ENCODE measurements around the gene MEX3B. TPM values are rescaled to one million over a fixed set of nuclear protein-coding genes. Genes with fewer than 3 reads are reported as not detected.

Gene MEX3B
- under 1 TPM; 0.33 to 0.40 TPM for total RNA-seq

DNA sequence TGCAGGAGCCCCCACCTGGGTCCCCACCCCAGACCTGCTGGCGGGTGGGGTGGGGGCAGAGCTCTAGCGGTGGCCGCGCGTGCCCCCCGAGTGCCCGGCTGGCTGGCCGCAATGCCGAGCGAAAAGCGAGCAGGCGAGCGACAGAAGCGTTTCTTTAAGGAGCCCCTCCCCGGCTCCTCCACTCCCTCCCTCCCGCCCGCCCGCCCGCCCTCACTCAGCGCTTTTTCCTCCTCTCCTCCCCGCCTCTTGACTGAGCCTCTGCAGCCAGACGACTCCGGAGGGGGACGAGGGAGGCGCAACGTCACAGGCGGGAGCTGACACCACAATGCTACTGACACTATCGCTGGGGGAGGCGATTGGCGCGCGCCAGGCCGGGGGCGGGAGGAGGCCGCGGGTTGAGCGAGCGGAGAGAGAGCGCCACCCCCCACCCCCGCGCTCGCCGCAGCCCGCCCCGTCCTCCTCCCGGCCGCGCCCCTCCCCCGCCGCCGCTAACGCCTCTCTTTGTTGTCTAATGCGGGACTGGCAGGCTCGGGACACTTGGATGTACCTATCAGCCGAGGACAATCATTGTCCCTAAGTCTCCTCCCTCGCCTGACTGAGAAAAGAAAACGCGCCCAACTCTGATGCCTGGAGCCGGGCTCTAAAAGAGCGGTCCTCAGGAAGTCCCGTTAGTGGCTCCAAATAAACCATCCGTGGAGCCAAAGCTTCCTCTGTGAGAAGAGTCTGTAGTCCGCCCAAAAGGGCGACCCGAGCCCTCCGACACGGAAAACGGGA is at the start of gene MEX3B:
Gene MEX3B, minus strand, starts transcription at position 127 of the 774 bp plus-strand sequence. CDS start 313 bp downstream, outside the sequence.
- Mint-ChIP-seq H3K4me3 (peak within 1 kb of the TSS; percentile 87), H3K36me3 (no peaks in the 10 kb centered on the region), H3K4me1 (peaks cover 7% of the 10 kb centered on the region), H3K27ac (peak within 1 kb of the TSS; percentile 81), H3K27me3 (peaks cover 33% of the 10 kb centered on the region), H3K9me3 (no peaks in the 10 kb centered on the region)
- DNase-seq = peak; percentile 91

DNA sequence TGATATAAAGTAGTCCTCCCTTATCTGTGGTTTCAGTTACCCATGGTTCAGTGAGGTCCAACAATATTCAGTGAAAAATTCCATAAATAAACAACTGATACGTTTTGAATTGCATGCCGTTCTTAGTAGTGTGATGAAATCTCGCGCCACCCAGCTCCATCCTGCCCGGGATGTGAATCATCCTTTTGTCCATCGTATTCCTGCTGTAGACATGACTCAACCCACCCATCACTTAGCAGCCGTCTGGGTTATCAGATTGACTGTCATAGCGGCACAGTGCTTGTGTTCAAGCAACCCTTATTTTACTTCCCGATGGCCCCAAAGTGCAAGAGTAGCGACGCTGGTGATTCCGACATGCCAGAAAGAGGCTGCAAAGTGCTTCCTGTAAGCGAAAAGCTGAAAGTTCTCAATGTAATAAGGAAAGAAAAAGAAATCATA is 48.0 kb upstream of the MEX3B start:
- Mint-ChIP-seq H3K27me3 (peaks cover 5% of the 10 kb centered on the region), H3K9me3 (no peaks in the 10 kb centered on the region), H3K4me1 (no peaks in the 10 kb centered on the region), H3K27ac (no peak overlapping the region), H3K36me3 (no peaks in the 10 kb centered on the region), H3K4me3 (no peak overlapping the region)
- no peak for DNase-seq

DNA sequence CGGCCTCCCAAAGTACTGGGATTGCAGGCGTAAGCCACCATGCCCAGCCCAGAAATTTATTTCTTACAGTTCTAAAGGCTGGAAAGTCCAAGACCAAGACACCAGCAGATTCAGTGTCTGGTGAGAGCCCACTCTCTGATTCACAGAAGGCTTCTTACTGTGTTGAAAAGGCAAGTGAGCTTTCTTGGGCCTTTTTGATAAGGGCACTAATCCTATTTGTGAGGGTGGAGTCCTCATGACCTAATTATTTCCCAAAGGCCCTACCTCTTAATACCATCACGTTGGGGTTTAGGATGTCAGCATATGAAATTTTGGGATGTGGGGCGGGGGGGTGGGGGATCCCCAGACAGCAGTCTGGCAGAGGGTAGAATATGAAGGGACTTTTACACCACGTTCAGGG is 47.5 kb upstream of the MEX3B start:
- Mint-ChIP-seq H3K27me3 (peaks cover 5% of the 10 kb centered on the region), H3K27ac (no peak overlapping the region), H3K4me1 (no peaks in the 10 kb centered on the region), H3K36me3 (no peaks in the 10 kb centered on the region), H3K9me3 (no peaks in the 10 kb centered on the region), H3K4me3 (no peak overlapping the region)
- no peak for DNase-seq

DNA sequence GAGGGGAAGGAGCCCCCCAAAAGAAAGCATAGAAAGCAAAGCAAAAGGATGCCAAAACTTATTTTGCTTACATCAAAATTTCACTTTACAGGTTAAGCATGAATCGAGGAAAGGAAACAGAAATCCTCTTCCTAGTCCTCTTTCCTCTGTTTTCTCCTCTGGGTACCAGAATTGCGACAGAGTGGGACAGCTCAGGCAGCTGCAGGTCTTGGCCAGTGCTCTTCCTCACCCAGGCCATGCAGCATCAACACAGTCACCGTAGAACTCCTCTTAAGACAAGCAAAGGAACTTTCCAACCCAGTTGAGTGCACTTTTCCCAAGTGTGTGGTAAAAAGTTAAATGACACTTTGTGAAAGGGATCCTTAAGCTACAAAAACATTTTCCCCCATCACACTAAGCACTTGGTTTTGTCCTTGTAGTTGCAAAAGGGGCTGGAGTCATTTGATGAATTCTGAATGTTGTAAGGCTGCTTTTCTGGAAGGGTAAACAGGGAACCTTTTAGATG is 45.9 kb upstream of the MEX3B start:
- no peaks in the 10 kb centered on the region for H3K9me3 Mint-ChIP-seq
- DNase-seq = no peak
- no peaks in the 10 kb centered on the region for H3K4me1 Mint-ChIP-seq
- H3K4me3 Mint-ChIP-seq = no peak overlapping the region
- H3K36me3 Mint-ChIP-seq = no peaks in the 10 kb centered on the region
- peaks cover 5% of the 10 kb centered on the region for H3K27me3 Mint-ChIP-seq
- no peak overlapping the region for H3K27ac Mint-ChIP-seq

DNA sequence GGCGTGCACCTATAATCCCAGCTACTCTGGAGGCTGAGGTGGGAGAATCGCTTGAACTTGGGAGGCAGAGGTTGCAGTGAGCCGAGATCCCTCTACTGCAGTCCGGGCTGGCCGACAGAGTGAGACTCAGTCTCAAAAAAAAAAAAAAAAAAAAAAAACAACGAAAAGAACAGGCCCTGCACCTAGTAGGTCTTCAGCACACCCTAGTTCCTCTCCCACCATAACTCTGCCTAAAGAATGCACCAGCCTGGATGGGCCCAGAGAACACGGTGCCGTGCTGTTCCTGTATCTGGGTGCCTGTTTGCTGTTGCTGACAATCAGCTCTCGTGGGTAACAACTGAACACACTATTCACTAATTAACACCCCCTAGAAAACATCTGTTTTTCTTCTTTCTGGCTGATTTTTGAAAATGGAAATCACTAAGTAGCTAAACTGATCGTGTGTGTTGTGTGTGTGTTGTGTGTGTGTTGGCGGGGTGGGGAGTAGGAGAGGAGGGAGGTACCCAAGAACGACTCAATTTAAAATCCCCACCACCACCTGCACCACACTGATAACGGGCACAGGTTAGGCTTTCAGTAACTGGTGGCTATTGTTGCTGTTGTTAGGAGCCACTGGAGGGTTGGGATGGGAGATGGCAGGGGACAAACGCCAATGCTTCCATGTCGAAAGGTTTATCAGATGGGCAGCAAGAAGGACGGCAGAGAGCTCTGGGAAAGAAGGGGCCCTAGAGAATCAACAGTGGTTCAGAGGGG is 40.6 kb upstream of the MEX3B start:
- H3K4me3 Mint-ChIP-seq = no peak overlapping the region
- no peaks in the 10 kb centered on the region for H3K36me3 Mint-ChIP-seq

DNA sequence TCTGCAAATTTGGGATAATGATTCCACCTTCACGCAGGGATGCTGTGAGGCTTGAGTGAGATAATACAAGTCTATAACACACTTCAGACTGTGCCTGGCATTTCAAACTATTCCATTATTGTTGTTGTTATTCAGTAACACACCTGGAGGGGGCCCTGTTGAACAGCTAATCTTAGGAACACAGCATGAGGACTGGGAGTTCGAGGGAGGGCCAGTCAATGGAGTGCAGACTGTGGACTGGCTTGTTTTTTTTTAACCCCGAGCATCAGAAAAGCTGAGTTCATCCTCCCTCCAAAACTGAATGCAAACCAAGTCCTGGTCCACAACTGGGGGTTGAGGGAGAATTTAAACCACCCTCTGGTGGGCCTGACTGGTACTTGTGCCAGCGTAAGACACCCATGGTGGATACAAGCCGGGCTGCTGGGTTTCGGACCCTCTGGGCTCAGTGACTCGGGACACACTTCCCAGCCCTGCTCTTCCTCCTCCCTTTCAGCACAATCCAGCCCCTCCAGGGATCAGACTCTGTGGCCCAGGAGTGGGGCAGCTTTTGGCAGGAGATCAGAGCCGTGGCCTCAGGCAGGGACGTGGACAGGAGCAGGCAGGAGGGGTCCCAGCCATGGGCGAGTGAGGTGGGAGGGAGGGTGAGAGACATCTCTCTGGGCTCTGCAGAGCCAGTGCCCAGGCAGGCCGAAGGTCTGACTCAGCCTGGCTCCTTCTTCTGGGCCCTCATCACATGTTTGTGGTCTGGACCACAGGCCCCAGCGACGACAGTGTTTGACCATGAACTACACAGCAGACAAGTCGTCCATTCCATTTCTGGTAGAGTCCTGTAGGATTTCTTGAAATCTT is 36.3 kb upstream of the MEX3B start:
- Mint-ChIP-seq H3K27me3 (peaks cover 15% of the 10 kb centered on the region), H3K4me1 (no peaks in the 10 kb centered on the region), H3K27ac (no peak overlapping the region), H3K4me3 (no peak overlapping the region), H3K36me3 (no peaks in the 10 kb centered on the region), H3K9me3 (no peaks in the 10 kb centered on the region)
- DNase-seq = no peak

More for the DNA sequence above, 40.6 kb upstream of the MEX3B start:
- DNase-seq = no peak
- Mint-ChIP-seq H3K9me3 (no peaks in the 10 kb centered on the region), H3K27ac (no peak overlapping the region), H3K27me3 (no peaks in the 10 kb centered on the region), H3K4me1 (no peaks in the 10 kb centered on the region)

DNA sequence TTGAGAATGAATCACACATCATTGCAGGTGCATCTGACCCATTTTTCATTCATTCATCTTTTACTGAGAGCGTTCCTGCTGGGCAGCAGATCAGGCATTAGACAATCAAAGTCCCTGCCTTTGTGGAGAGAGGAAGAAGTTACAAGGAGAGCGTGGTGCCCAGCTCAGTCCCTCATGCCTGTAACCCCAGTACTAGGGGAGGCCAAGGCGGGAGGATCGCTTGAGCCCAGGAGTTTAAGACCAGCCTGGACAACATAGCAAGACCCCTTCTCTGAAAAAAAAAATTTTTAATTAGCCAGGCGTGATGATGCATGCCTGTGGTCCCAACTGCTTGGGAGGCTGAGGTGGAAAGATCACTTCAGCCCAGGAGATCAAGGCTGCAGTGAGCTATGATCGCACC is 35.0 kb upstream of the MEX3B start:
- Mint-ChIP-seq H3K4me3 (no peak overlapping the region), H3K4me1 (no peaks in the 10 kb centered on the region), H3K27ac (no peak overlapping the region), H3K36me3 (no peaks in the 10 kb centered on the region), H3K27me3 (peaks cover 15% of the 10 kb centered on the region), H3K9me3 (no peaks in the 10 kb centered on the region)
- no peak for DNase-seq

DNA sequence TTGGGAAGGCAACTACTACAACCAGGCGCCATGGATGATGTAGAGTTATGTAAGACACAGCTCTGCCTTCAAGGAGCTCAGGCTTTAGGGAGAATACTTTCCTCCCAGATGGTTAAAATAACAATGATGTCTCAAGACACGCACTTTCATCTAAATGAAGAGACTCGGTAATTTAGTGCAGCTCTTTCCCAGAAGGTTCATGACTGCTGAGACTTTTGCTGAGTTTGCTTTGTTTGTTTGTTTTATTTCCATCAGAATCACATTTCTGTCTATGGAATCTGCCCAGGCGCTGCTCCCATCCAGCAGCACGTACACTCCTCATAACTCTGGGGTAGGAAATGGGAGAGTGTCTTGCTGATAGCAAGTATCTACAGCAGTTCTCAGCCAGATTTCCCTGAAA is 33.9 kb upstream of the MEX3B start:
- H3K36me3 Mint-ChIP-seq = no peaks in the 10 kb centered on the region
- H3K27me3 Mint-ChIP-seq = peaks cover 15% of the 10 kb centered on the region
- no peaks in the 10 kb centered on the region for H3K9me3 Mint-ChIP-seq
- no peaks in the 10 kb centered on the region for H3K4me1 Mint-ChIP-seq
- H3K27ac Mint-ChIP-seq = no peak overlapping the region
- DNase-seq = no peak
- H3K4me3 Mint-ChIP-seq = no peak overlapping the region

DNA sequence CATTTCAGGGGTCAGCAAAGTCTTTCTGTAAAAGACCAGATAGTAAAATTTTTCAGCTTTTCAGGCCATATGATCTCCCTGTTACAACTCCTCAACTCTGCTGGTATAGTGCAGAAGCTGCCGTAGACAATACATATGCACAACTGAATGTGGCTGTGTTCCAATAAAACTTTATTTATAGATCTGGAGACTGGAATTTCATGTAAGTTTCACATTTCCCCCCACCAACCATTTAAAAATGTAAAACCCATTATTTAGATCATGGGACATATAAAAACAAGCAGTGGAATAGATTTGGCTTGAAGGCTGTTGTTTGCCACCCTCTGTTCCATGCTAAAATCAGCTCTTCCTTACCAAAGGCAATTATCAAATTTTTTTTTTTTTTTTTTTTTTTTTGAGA is 28.8 kb upstream of the MEX3B start:
- Mint-ChIP-seq H3K4me1 (no peaks in the 10 kb centered on the region), H3K9me3 (no peaks in the 10 kb centered on the region), H3K4me3 (no peak overlapping the region), H3K27me3 (peaks cover 14% of the 10 kb centered on the region), H3K36me3 (no peaks in the 10 kb centered on the region), H3K27ac (no peak overlapping the region)
- DNase-seq = no peak

DNA sequence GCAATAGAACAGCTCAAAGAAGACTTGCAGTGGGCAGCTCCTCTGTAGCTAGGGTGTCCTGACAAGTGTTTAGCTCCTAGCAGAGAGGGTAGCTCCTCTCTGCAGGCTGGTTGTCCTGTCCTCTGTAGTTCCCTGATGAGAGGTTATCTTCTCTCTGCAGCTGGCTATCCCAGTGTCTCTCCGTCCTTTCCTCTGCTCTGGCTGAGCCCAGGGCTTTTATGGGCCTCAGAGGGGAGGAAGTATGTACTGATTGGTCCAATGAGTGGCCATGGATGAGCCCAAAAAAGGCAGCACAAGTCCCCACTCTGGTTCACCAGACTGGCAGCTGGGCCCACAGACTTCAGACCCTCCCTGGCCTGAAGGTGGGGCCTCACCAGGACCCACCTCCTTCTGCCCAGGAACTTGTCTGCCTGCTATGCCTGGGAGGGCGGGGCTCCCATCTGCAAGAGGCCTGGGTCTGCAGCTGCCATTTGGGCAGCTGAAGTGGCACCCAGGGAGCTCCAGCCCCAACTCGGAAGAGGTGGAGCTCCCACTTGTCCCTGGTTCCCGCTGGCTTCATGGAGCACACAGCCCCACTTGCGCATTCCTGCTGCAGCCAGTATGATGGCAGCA is 27.2 kb upstream of the MEX3B start:
- Mint-ChIP-seq H3K9me3 (no peaks in the 10 kb centered on the region), H3K27me3 (peaks cover 6% of the 10 kb centered on the region), H3K4me1 (no peaks in the 10 kb centered on the region), H3K27ac (no peak overlapping the region), H3K36me3 (no peaks in the 10 kb centered on the region), H3K4me3 (no peak overlapping the region)
- DNase-seq = no peak

DNA sequence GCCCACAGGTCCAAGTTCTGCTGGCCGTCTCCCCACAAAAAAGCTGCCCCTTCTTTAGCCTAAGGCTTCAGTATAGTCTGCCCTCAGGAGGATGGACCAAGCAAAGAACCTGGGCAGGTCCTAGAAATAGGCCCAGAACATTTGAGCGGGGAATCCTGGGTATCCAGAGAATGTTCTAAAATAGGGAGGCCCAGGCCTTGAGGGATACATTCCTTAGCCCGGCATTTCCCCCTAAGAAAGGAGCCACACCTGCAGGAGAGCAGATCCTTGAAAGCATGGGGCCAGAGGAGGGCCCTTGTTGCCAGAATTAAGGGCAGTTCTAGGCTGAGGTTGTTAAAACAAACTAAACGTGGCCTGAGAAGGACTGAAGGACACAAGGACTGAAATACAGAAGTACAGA is 20.6 kb upstream of the MEX3B start:
- Mint-ChIP-seq H3K4me3 (no peak overlapping the region), H3K36me3 (no peaks in the 10 kb centered on the region), H3K9me3 (no peaks in the 10 kb centered on the region), H3K4me1 (peaks cover 5% of the 10 kb centered on the region), H3K27ac (no peak overlapping the region), H3K27me3 (peaks cover 31% of the 10 kb centered on the region)
- DNase-seq = no peak

DNA sequence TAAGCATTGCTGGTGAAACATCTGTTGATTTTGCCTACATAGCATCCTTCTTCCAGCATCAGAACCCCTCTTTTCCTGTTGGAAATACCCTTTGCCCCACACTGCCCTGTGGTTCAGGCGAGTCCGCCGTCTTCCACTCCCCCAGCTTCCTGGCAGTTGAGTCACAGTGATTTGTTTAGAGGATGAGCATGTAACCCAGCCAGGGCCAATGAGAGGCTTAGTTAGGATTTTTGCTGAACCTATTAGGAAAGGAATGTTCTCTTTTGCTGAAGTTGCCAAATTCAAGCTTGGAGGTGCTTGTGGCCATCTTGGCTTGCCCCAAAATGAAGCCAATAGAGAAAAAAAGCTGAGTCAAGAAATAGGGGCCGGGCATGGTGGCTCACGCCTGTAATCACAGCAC is 19.0 kb upstream of the MEX3B start:
- Mint-ChIP-seq H3K36me3 (no peaks in the 10 kb centered on the region), H3K9me3 (no peaks in the 10 kb centered on the region), H3K4me3 (no peak overlapping the region), H3K4me1 (peaks cover 5% of the 10 kb centered on the region), H3K27ac (no peak overlapping the region), H3K27me3 (peaks cover 45% of the 10 kb centered on the region)
- DNase-seq = no peak

DNA sequence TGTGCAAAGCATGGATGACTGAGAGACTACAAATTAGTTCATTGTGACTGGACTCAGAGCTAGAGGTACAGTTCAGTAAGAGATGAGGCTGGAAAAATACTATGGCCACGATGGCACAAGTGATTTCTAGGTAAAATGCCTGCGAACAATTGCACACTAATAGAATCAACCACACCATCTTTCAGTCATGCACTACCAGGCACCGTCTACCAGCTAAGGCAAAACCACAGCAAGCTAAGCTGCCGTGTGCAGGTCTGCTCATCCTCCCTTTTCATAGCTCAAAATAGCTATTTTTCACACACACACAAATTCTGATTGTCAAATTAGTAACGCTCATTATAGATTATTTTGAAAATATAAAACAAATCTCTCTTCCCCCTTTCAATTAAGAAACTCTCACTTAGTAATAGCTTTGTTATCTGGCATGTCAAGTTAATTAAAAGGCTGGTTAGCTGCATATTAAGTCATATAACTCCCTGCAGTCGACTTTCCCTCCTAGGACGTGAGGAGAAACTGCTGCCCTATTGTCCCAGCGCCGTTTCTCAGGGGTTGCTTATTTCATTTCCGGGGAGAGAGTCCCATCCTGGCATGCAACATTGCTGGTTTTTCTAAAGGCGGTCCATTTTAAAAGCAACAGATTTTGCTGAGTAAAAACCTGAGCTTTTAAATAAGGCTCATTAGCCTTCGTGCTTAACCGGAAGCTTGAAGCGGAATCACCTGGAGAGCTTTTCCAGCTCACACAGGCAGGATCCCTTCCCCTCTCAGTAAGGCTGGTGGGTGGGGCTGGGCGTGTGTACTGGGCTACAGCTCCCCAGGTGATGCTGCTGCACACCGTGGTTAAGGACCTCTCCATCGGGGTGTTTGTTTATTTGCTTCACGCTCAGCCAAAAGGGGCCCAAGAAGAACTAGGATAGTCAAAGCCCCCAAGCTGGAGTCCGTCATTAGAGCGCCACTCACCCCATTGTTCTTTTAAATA is 16.9 kb upstream of the MEX3B start:
- Mint-ChIP-seq H3K4me1 (peaks cover 9% of the 10 kb centered on the region), H3K9me3 (no peaks in the 10 kb centered on the region), H3K27ac (no peak overlapping the region), H3K36me3 (no peaks in the 10 kb centered on the region), H3K4me3 (no peak overlapping the region), H3K27me3 (peaks cover 61% of the 10 kb centered on the region)
- no peak for DNase-seq

DNA sequence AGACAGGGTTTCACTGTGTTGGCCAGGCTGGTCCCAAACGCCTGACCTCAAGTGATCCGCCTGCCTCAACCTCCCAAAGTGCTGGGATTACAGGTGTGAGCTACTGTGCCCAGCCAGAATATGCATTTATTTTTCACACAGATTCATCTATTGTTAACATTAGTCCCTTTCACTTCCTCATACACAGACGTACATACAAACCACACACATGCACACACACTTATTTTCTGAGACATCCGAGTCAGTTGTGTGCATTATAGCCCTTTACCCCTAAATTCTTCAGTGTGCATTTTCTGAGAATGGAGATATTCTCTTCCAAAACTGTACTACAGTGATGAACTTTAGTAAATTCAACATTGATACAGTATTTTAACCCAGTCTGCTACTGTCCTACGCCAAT is 15.0 kb upstream of the MEX3B start:
- no peaks in the 10 kb centered on the region for H3K9me3 Mint-ChIP-seq
- H3K36me3 Mint-ChIP-seq = no peaks in the 10 kb centered on the region
- H3K4me3 Mint-ChIP-seq = no peak overlapping the region
- H3K27ac Mint-ChIP-seq = no peak overlapping the region
- no peak for DNase-seq
- peaks cover 9% of the 10 kb centered on the region for H3K4me1 Mint-ChIP-seq
- peaks cover 77% of the 10 kb centered on the region for H3K27me3 Mint-ChIP-seq

All from activated naive CD8-positive, alpha-beta T cell treated with anti-CD3 and anti-CD28 coated beads for 36 hours (primary cell).